HG03457 (cell line): ENCODE results near the gene TMEM47.

Experiments
- ATAC-seq: cut with Tn5 transposase; IDR thresholded peaks from one replicate; pipeline ENCODE4 v1.9.1; 2021; ENCODE audit warnings: moderate number of reproducible peaks; ENCODE audit not compliant: unreplicated experiment

Gene TMEM47

DNA sequence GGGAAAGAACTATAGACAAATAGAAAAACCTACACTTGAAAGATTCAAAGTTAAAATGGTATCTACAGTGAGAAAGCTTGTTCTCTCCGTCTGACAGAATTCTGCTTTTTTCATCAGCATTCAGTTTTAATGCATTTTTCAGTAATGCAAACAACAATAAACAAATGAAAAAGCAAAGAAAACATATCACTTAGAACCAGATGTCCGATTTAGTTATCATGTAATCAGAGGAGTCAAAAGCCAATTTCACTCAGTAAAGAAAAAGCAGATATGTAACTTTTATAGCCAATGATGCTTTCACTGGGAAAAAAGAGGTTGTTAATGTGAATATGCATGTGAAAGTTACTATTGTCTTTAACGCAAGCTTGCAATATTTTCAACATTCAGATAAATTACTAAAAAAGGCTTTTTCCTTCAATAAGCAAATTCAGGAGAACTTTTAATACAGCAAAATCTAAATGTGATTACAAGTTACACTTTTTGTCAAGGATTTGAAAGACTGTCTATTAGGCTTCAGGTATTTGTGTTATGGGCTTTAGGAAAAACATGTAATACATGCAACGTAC is 70.7 kb downstream of the TMEM47 start:
- no peak for ATAC-seq

DNA sequence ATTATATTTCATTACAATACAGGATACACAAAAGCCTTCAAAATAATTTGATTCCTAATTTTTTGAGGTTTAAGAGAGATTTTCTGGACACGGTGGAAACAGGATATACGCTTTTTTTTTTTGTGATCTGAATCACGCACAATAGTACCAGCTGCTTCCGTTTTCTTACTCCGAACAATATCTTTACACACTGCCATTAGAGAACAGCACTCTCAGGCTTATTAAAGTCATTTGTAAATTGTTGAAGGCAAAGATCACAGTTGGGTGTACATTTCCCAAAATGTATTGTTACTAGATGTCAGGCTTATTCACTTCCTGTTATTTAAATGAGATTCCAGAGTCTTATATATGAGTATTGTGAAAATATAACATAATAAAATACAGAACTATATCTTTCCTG is 71.5 kb downstream of the TMEM47 start:
- ATAC-seq, result no peak

DNA sequence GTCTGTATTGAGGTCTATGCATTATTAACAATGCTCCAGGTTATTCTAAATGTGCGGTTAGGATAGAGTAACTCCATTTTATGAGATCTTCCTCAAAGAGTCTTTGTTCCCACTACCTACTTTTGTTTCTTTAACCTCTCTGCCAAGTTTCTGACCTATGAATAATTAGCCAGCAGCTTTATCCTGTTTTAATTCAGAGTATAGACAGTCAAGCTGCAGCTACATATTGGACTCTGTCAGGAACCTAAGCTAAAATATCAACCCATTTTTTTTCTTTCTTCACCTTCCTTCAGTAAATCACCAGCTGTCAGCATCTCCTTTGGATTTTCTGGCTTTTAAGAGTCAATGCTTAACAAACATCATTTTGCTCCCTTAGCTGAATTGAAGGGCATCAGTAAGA is 72.3 kb downstream of the TMEM47 start:
- ATAC-seq, result no peak

DNA sequence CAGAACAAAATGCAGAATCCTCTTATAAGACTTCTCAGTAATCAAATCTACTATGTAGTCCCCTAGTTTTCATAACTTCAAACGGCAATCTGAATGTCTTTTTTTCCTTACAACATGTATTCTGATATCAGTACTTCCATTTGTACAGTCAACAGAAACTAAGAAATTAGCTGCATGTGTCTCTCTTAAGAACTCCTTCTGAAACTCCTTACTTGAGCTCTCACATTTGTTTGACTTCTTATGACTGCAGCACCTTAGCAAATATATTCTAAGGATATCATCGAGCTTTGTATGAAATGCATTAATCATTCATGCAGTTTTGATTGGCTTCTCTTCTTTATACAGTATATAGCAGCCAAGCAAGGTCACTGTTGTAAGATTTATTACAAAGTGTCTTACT is 77.0 kb downstream of the TMEM47 start:
- no peak for ATAC-seq

DNA sequence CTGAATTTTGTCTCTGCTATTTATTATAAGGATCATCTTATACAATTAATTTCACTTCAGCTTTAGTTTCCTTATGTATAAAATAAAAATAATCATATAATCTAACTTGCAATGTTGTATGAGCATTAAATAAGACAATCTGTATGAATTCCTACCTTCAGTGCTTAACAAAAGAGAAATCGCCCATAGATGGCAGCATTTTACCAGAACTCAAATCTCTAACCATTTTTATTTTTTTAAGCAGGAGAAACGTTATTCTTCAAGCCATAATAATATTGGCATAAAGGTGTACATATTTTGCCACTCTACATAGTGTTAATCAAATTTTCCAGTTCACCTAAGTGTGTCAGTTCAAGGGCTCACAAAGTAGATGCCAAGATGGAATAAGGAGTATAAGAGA is 78.8 kb downstream of the TMEM47 start:
- ATAC-seq, result no peak
